HepG2 (cell line): ENCODE measurements around the gene SLC22A23. TPM values are rescaled to one million over a fixed set of nuclear protein-coding genes. Genes with fewer than 3 reads are reported as not detected.

Source experiments
- ATF2 ChIP-seq: sonication (generic); formaldehyde crosslinking; IDR thresholded peaks from 2 replicates; pipeline ENCODE4 v1.4.0; 2020; ENCODE audit warnings: missing genetic modification reagents
- CCAR2 ChIP-seq: fragments of 200-400 bp; formaldehyde crosslinking; optimal IDR thresholded peaks from 2 replicates; pipeline ENCODE3; 2018; ENCODE audit warnings: low read depth, mild to moderate bottlenecking, low read length, moderate library complexity
- CEBPG ChIP-seq: IDR thresholded peaks from 2 replicates; pipeline ENCODE4 v1.6.1; 2016
- DRAP1 ChIP-seq: IDR thresholded peaks from 2 replicates; pipeline ENCODE4 v1.6.1; 2016; ENCODE audit warnings: missing genetic modification reagents, missing compliant biosample characterization
- ETV5 ChIP-seq: IDR thresholded peaks from 2 replicates; pipeline ENCODE4 v1.6.1; 2018; ENCODE audit warnings: missing biosample characterization, missing genetic modification reagents, inconsistent platforms, borderline replicate concordance
- GABPA ChIP-seq, 2 experiments: IDR thresholded peaks; 2 replicates each; pipeline ENCODE4 v1.6.1; 2011 to 2016; ENCODE audit warnings: low read depth in 2 of 2, low read length in 1 of 2, missing biosample characterization in 1 of 2, missing genetic modification characterization in 1 of 2
- MED1 ChIP-seq: sonication (generic); formaldehyde crosslinking; IDR thresholded peaks from 2 replicates; pipeline ENCODE4 v1.4.0; 2020; ENCODE audit warnings: missing genetic modification reagents
- MIER3 ChIP-seq: IDR thresholded peaks from 2 replicates; pipeline ENCODE4 v1.6.1; 2016; ENCODE audit warnings: missing compliant biosample characterization, borderline replicate concordance
- PLSCR1 ChIP-seq: sonication (generic); formaldehyde crosslinking; IDR thresholded peaks from 2 replicates; pipeline ENCODE4 v1.5.0; 2020; ENCODE audit warnings: missing genetic modification reagents, mild to moderate bottlenecking, borderline replicate concordance
- SIX1 ChIP-seq: sonication (generic); formaldehyde crosslinking; IDR thresholded peaks from 2 replicates; pipeline ENCODE4 v1.4.0; 2020; ENCODE audit warnings: missing genetic modification reagents, borderline replicate concordance
- TIGD3 ChIP-seq: sonication (generic); formaldehyde crosslinking; IDR thresholded peaks from 2 replicates; pipeline ENCODE4 v1.5.1; 2020; ENCODE audit warnings: mild to moderate bottlenecking, missing genetic modification reagents, borderline replicate concordance
- ZBTB10 ChIP-seq: sonication (generic); formaldehyde crosslinking; IDR thresholded peaks from 2 replicates; pipeline ENCODE4 v1.4.0; 2020; ENCODE audit warnings: missing genetic modification reagents, borderline replicate concordance
- ZBTB42 ChIP-seq: sonication (generic); formaldehyde crosslinking; IDR thresholded peaks from 2 replicates; pipeline ENCODE4 v1.5.0; 2020; ENCODE audit warnings: mild to moderate bottlenecking, missing genetic modification reagents
- ZFP36 ChIP-seq: fragments of 150-350 bp; IDR thresholded peaks from 2 replicates; pipeline ENCODE4 v1.6.1; 2018; ENCODE audit warnings: borderline replicate concordance, low read length, low read depth; ENCODE audit not compliant: partially characterized antibody
- ZNF687 ChIP-seq: sonication (generic); formaldehyde crosslinking; IDR thresholded peaks from 2 replicates; pipeline ENCODE4 v1.5.1; 2020; ENCODE audit warnings: mild to moderate bottlenecking, missing genetic modification reagents, moderate library complexity
- ZNF709 ChIP-seq: sonication (generic); formaldehyde crosslinking; IDR thresholded peaks from 2 replicates; pipeline ENCODE4 v1.5.0; 2020; ENCODE audit warnings: mild to moderate bottlenecking, missing genetic modification reagents
- ZNF839 ChIP-seq: sonication (generic); formaldehyde crosslinking; IDR thresholded peaks from 2 replicates; pipeline ENCODE4 v1.4.0; 2020; ENCODE audit warnings: missing genetic modification reagents, mild to moderate bottlenecking, borderline replicate concordance
- ZSCAN20 ChIP-seq: sonication (generic); formaldehyde crosslinking; IDR thresholded peaks from 2 replicates; pipeline ENCODE4 v1.4.0; 2020; ENCODE audit warnings: missing genetic modification reagents, mild to moderate bottlenecking, borderline replicate concordance
- polyA plus RNA-seq, 8 experiments: library from polyadenylated mRNA; depleted of rRNA in 3 of 8; stranded (reverse) in 7 of 8; unstranded in 1 of 8; fragments of >200 nt; fragmentation: Illumina TruSeq in 4 of 8; extraction: Trizol in 4 of 8; gene quantifications; 2 replicates each; pipeline versions ENCODE4 v1.2.1 to v1.2.3, GENCODE V29; 2011 to 2016; ENCODE audit warnings: low read depth in 4 of 8, missing spikeins in 1 of 8, mixed read lengths in 1 of 8; ENCODE audit not compliant: insufficient read depth in 1 of 8
- total RNA-seq, 5 experiments: library from RNA; depleted of rRNA; stranded (reverse); fragments of >200 nt; fragmentation: Illumina TruSeq; extraction: Trizol; gene quantifications; 2 replicates each; pipeline ENCODE4 v1.2.3, GENCODE V29; 2016; ENCODE audit warnings: low read depth in 1 of 5

Gene SLC22A23
- total and polyA plus RNA-seq, 2 of the 13 experiments (the other 11 are each of a cell fraction or from before 2014, with no cell fraction given), result 11.8 to 17.5 TPM

- TF ChIP-seq TIGD3 (no peak), ETV5 (no peak; the same call in 1 of the 2 replicates), DRAP1 (no peak), ZSCAN20 (CRISPR knock-in tag) (no peak), ZBTB42 (CRISPR knock-in tag) (no peak), MED1 (CRISPR knock-in tag) (peak; percentile 85), ATF2 (no peak; the same call in 1 of the 2 replicates), ZBTB10 (CRISPR knock-in tag) (no peak), CCAR2 (no peak), ZNF709 (no peak), ZNF687 (no peak), ZNF839 (CRISPR knock-in tag) (no peak), CEBPG (CRISPR knock-in tag) (peak; percentile 81), GABPA (IDR thresholded peaks at IDR 0.05; ENCODE audit: low read depth, low read length) (no peak), GABPA (CRISPR knock-in tag; IDR thresholded peaks at IDR 0.05; ENCODE audit: low read depth) (no peak), MIER3 (peak; percentile 72; the same call in 1 of the 2 replicates), SIX1 (peak; percentile 43; the same call in 1 of the 2 replicates), ZFP36 (no peak), PLSCR1 (no peak)
Observed at GRCh38 chr6:3379482-3380060, 77.3 kb downstream of the SLC22A23 start (continued).
